CD4-positive, alpha-beta T cell (primary cell): ENCODE data around the gene RYR3. TPM values are rescaled to one million over a fixed set of nuclear protein-coding genes. Genes with fewer than 3 reads are reported as not detected.

Experiments
- ATAC-seq: fragments of 200-7000 bp; cut with Tn5 transposase; one replicate; pipeline ENCODE4 v1.10.0; 2022; ENCODE audit warnings: mild to moderate bottlenecking; ENCODE audit not compliant: poor library complexity
- CTCF ChIA-PET: fragments of 350-600 bp; sonication (Branson Sonifier 250); formaldehyde crosslinking; loops from one replicate; lab custom pipeline; 2021; ENCODE audit warnings: antibody characterized with exemption, inconsistent platforms; lab: Charles Lee
- POLR2A ChIA-PET: fragments of 350-600 bp; sonication (Branson Sonifier 250); formaldehyde crosslinking; loops from one replicate; lab custom pipeline; 2021; ENCODE audit warnings: antibody characterized with exemption, inconsistent platforms; lab: Charles Lee
- DNase-seq, 14 experiments: peaks; one replicate each; pipeline ENCODE4 v3.0.0-alpha.2; 2013 to 2020; ENCODE audit warnings: mixed read lengths in 2 of 14
- H3K27ac ChIP-seq, 2 donors: one replicate each; pipeline versions ENCODE4 v1.5.1 to v1.7.0; 2013; ENCODE audit warnings: low read length in 2 of 2, low read depth in 1 of 2, mild to moderate bottlenecking in 1 of 2
- H3K27me3 ChIP-seq, 2 experiments: 1 replicate in 1 of 2; 2 replicates in 1 of 2; pipeline versions ENCODE4 v1.6.1 to v1.7.0; 2013; ENCODE audit warnings: low read length in 2 of 2, control low read depth in 1 of 2, mild to moderate bottlenecking in 1 of 2, moderate library complexity in 1 of 2; ENCODE audit not compliant: insufficient read depth in 2 of 2, control insufficient read depth in 1 of 2
- H3K36me3 ChIP-seq: one replicate; pipeline ENCODE4 v1.6.1; 2013; ENCODE audit warnings: low read length, control low read depth; ENCODE audit not compliant: insufficient read depth
- H3K4me1 ChIP-seq: one replicate; pipeline ENCODE4 v1.6.1; 2013; ENCODE audit warnings: low read length, control low read depth; ENCODE audit not compliant: insufficient read depth
- H3K4me3 ChIP-seq: one replicate; pipeline ENCODE4 v1.5.1; 2013; ENCODE audit warnings: mild to moderate bottlenecking, low read length, moderate library complexity
- H3K9me3 ChIP-seq, 2 experiments: 1 replicate in 1 of 2; 2 replicates in 1 of 2; pipeline versions ENCODE4 v1.6.1 to v1.7.0; 2013; ENCODE audit warnings: low read length in 2 of 2, mild to moderate bottlenecking in 2 of 2, control low read depth in 1 of 2, moderate library complexity in 1 of 2; ENCODE audit not compliant: control insufficient read depth in 1 of 2, insufficient read depth in 1 of 2
- H3K27ac Mint-ChIP-seq: one replicate; pipeline ENCODE4 v1.8.0; 2020; ENCODE audit warnings: mixed read lengths
- H3K27me3 Mint-ChIP-seq: one replicate; pipeline ENCODE4 v1.8.0; 2021; ENCODE audit warnings: mixed read lengths
- H3K36me3 Mint-ChIP-seq: one replicate; pipeline ENCODE4 v1.8.0; 2021; ENCODE audit warnings: low read depth, mixed read lengths
- H3K4me1 Mint-ChIP-seq: one replicate; pipeline ENCODE4 v1.8.0; 2021; ENCODE audit warnings: low read depth, mixed read lengths
- H3K4me3 Mint-ChIP-seq: one replicate; pipeline ENCODE4 v1.8.0; 2020; ENCODE audit warnings: mild to moderate bottlenecking, mixed read lengths
- H3K9me3 Mint-ChIP-seq: one replicate; pipeline ENCODE4 v1.8.0; 2020; ENCODE audit warnings: mixed read lengths
- intact Hi-C, 2 experiments: fragments of 100-400 bp; cut with DNase I in 1 of 2; cut with micrococcal nuclease in 1 of 2; formaldehyde crosslinking; loops; one replicate each; pipeline versions ENCODE4 v1.15.1 to v1.9.0; 2023 to 2025; cut with DNase I, micrococcal nuclease
- total RNA-seq, 174 experiments: library from RNA in 2 of 174; stranded (reverse) in 2 of 174; gene quantifications; one replicate each; pipeline ENCODE4 v1.2.3 and lab custom pipeline; 2021 to 2026
- TF ChIP-seq, protein P1 (sequence below): fragments of 200-600 bp; IDR thresholded peaks from one replicate; pipeline ENCODE4 v1.8.0; 2022; ENCODE audit warnings: antibody characterized with exemption, mild to moderate bottlenecking

The RYR3 gene
- total RNA-seq, 2 experiments from 2014 or later: not detected

DNA sequence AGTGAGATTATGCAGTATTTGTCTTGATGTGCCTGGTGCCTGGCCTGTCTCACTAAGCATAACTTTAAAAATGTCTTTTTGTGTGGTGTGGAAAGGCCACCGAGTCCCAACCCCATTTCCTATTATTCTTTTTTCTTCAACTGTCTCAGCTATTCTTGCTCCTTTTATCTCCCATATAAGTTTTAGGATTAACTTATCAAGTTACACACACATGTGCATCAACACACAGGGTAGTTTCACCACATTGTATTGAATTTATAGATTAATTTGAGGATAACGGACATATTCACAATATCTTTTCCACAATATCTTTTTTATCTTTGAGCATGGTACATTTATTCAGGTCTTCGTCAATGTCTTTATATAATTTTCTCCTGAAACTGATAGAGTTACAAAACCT lies 127.6 kb downstream of the RYR3 start:
- no peaks in the 10 kb centered on the region for H3K4me1 ChIP-seq
- H3K9me3 ChIP-seq: no peaks in the 10 kb centered on the region
- POLR2A ChIA-PET: no interaction called here
- peaks cover 29% of the 10 kb centered on the region for H3K27me3 Mint-ChIP-seq
- ATAC-seq (no peak), DNase-seq (no peak)
- no peaks in the 10 kb centered on the region for H3K4me1 Mint-ChIP-seq
- CTCF ChIA-PET: no interaction called here
- intact Hi-C loops: no loop called here
- peaks cover 2% of the 10 kb centered on the region for H3K9me3 Mint-ChIP-seq
- TF ChIP-seq, protein P1, sequence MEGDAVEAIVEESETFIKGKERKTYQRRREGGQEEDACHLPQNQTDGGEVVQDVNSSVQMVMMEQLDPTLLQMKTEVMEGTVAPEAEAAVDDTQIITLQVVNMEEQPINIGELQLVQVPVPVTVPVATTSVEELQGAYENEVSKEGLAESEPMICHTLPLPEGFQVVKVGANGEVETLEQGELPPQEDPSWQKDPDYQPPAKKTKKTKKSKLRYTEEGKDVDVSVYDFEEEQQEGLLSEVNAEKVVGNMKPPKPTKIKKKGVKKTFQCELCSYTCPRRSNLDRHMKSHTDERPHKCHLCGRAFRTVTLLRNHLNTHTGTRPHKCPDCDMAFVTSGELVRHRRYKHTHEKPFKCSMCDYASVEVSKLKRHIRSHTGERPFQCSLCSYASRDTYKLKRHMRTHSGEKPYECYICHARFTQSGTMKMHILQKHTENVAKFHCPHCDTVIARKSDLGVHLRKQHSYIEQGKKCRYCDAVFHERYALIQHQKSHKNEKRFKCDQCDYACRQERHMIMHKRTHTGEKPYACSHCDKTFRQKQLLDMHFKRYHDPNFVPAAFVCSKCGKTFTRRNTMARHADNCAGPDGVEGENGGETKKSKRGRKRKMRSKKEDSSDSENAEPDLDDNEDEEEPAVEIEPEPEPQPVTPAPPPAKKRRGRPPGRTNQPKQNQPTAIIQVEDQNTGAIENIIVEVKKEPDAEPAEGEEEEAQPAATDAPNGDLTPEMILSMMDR: no peak
- H3K4me3 ChIP-seq: no peak overlapping the region
- H3K27ac ChIP-seq: no peak overlapping the region
- peaks cover 3 to 6% of the 10 kb centered on the region in 2 experiments for H3K27me3 ChIP-seq
- no peak overlapping the region for H3K27ac Mint-ChIP-seq
- no peaks in the 10 kb centered on the region for H3K36me3 Mint-ChIP-seq
- no peak overlapping the region for H3K4me3 Mint-ChIP-seq
- H3K36me3 ChIP-seq: no peaks in the 10 kb centered on the region

DNA sequence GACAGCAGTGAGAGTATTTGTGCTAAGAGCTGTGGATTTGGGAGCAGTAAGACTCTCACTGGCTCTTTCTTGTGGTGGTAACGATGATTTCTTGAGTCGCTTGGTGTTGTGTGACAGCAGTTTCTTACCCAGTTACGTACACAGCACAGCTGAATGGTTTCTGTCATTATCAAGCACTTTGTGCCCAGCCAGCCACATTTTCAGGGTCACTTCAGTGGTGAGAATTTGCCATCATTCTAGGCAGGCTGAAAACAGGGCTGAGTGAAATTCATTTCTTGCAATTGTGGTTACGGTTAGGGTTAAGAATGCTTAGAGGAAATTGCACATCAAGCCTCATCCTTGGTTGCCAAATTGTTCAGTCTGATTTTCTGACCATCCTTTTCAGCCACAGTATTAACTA lies 130.1 kb downstream of the RYR3 start:
- CTCF ChIA-PET: no interaction called here
- no peak overlapping the region for H3K4me3 Mint-ChIP-seq
- Histone ChIP-seq H3K4me1 (no peaks in the 10 kb centered on the region), H3K36me3 (no peaks in the 10 kb centered on the region), H3K4me3 (no peak overlapping the region), H3K27ac (no peak overlapping the region), H3K9me3 (no peaks in the 10 kb centered on the region), H3K27me3 (peaks cover 5 to 6% of the 10 kb centered on the region in 2 experiments)
- H3K4me1 Mint-ChIP-seq: no peaks in the 10 kb centered on the region
- H3K27ac Mint-ChIP-seq: no peak overlapping the region
- ATAC-seq (no peak), DNase-seq (no peak)
- peaks cover 2% of the 10 kb centered on the region for H3K9me3 Mint-ChIP-seq
- POLR2A ChIA-PET: no interaction called here
- H3K27me3 Mint-ChIP-seq: peaks cover 33% of the 10 kb centered on the region
- intact Hi-C loops: no loop called here
- no peaks in the 10 kb centered on the region for H3K36me3 Mint-ChIP-seq
- TF ChIP-seq, protein P1: no peak

DNA sequence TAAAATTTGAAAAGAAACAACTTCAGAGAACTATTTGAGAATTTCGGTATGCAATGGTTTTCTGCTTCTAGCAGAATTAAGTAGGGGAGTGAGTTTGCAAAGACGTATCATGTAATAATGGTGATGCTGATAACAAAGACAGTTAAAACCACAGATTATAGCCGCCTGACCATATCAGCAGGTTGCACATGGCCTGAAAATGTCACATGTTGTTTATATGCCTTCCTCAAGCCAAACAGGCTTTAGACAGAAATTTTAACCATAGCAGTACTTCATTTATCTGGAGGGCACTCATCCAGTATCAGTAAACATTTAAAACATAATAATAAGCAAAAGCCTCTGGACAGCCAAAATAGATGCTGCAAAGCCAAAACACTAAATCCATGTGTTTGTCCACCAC lies 131.7 kb downstream of the RYR3 start:
- CTCF ChIA-PET: no interaction called here
- H3K36me3 Mint-ChIP-seq: no peaks in the 10 kb centered on the region
- intact Hi-C loops: no loop called here
- DNase-seq (no peak), ATAC-seq (no peak)
- POLR2A ChIA-PET: no interaction called here
- no peaks in the 10 kb centered on the region for H3K9me3 ChIP-seq
- no peaks in the 10 kb centered on the region for H3K9me3 Mint-ChIP-seq
- H3K27me3 ChIP-seq: peaks cover 5 to 6% of the 10 kb centered on the region in 2 experiments
- TF ChIP-seq, protein P1: no peak
- no peak overlapping the region for H3K27ac ChIP-seq
- peaks cover 32% of the 10 kb centered on the region for H3K27me3 Mint-ChIP-seq
- no peaks in the 10 kb centered on the region for H3K4me1 ChIP-seq
- no peak overlapping the region for H3K27ac Mint-ChIP-seq
- no peaks in the 10 kb centered on the region for H3K4me1 Mint-ChIP-seq
- H3K4me3 Mint-ChIP-seq: no peak overlapping the region
- H3K4me3 ChIP-seq: no peak overlapping the region
- H3K36me3 ChIP-seq: no peaks in the 10 kb centered on the region
